Measurements from ENCODE around the gene NFE2L3. TPM values are rescaled to one million over a fixed set of nuclear protein-coding genes. Genes with fewer than 3 reads are reported as not detected.
A peak's percentile ranks its signal among the peaks of the same experiment; 100 is the strongest.

Gene NFE2L3
- total and polyA plus RNA-seq, 4 donors: 0.38 to 3.1 (median 1.5) TPM

GRCh38 chr7:26202019-26202990 lies 50.3 kb downstream of the NFE2L3 start:
- H3K27me3 ChIP-seq (ENCODE audit: control insufficient read depth in 1 of 2, insufficient read depth in 2 of 2, low read length in 1 of 2): no peaks in the 10 kb centered on the region
- no peaks in the 10 kb centered on the region for H3K36me3 ChIP-seq (ENCODE audit: control insufficient read depth in 1 of 2, insufficient read depth in 2 of 2, low read length in 1 of 2)
- H3K27ac ChIP-seq (ENCODE audit: low read depth in 1 of 2, low read length in 2 of 2): peak overlapping the region; percentile 72 to 75
- peak overlapping the region; percentile 93 to 95 for H3K4me3 ChIP-seq (ENCODE audit: low read length in 2 of 2)
- 1% methylated on average over 45 to 68 of the region's 68 CpGs for WGBS, 2 donors
- ATAC-seq (ENCODE audit: low FRiP score): peak; percentile 3
- no peaks in the 10 kb centered on the region for H3K9me3 ChIP-seq (ENCODE audit: control insufficient read depth, low read length)
- peaks cover 0 to 3% of the 10 kb centered on the region in 2 donors for H3K4me1 ChIP-seq (ENCODE audit: control insufficient read depth in 1 of 2, insufficient read depth in 2 of 2, low read length in 2 of 2)
- intact Hi-C loops (cut with DNase I): loop anchor here (10.0 kb wide), 2 partner anchors 952 to 962 kb away; partner anchors contain the start of genes HOXA3 (in 1 of the 2), HOXA7 (in 1 of the 2) and HOXA9 (in 1 of the 2)
- DNase-seq: peak; percentile 75 to 88

DNA sequence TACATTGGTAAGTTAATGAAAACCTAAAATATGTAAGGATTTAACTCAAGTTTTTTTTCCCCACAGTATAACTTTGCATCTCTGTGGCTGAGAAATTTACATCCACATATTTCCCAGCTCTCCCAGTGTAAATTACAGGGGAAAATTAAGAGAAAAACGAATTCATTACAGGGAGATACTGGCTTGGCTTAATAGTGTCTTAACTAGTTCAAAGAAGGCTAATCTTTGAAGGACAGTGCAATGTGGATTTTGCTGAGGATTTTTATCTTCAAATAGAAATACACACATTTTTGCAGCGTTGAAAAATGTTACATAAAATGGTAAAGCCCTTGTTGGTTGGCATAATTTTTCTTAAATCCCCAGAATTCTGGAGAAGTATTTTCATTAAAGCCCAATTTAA lies 51.0 kb downstream of the NFE2L3 start:
- DNase-seq: no peak
- no peaks in the 10 kb centered on the region for H3K27me3 ChIP-seq (ENCODE audit: control insufficient read depth in 1 of 2, insufficient read depth in 2 of 2, low read length in 1 of 2)
- 10 to 15% methylated on average over 2 of the region's 2 CpGs for WGBS, 2 donors
- H3K27ac ChIP-seq (ENCODE audit: low read depth in 1 of 2, low read length in 2 of 2): no peak overlapping the region
- H3K4me1 ChIP-seq (ENCODE audit: control insufficient read depth in 1 of 2, insufficient read depth in 2 of 2, low read length in 2 of 2): peaks cover 0 to 3% of the 10 kb centered on the region in 2 donors
- no peak for ATAC-seq (ENCODE audit: low FRiP score)
- intact Hi-C loops (cut with DNase I): loop anchor here (10.0 kb wide), 2 partner anchors 952 to 962 kb away; partner anchors contain the start of genes HOXA3 (in 1 of the 2), HOXA7 (in 1 of the 2) and HOXA9 (in 1 of the 2)
- no peaks in the 10 kb centered on the region for H3K9me3 ChIP-seq (ENCODE audit: control insufficient read depth, low read length)
- H3K36me3 ChIP-seq (ENCODE audit: control insufficient read depth in 1 of 2, insufficient read depth in 2 of 2, low read length in 1 of 2): no peaks in the 10 kb centered on the region
- peak overlapping the region in 1 of 2 donors; percentile 95 for H3K4me3 ChIP-seq (ENCODE audit: low read length in 2 of 2)

DNA sequence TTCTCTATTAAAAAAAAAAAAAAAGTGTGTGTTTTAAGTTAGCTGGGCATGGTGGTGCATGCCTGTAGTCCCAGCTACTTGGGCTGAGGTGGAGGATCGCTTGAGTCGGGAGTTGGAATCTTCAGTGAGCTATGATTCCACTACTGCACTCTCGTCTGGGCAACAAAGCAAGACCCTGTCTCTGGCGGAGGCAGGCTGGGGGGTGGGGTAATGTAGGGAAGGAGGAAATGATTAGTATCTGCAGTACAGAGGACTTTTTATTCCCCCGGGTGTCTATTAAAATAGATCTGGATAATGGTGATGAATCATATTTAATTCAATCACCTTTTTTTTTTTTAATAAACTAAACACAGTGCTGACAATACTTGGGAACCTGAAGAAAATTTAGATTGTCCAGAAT lies 56.0 kb downstream of the NFE2L3 start:
- Histone ChIP-seq H3K27ac (ENCODE audit: low read depth in 1 of 2, low read length in 2 of 2) (no peak overlapping the region), H3K9me3 (ENCODE audit: control insufficient read depth, low read length) (no peaks in the 10 kb centered on the region), H3K4me3 (ENCODE audit: low read length in 2 of 2) (no peak overlapping the region), H3K4me1 (ENCODE audit: control insufficient read depth in 1 of 2, insufficient read depth in 2 of 2, low read length in 2 of 2) (peaks cover 0 to 3% of the 10 kb centered on the region in 2 donors), H3K36me3 (ENCODE audit: control insufficient read depth in 1 of 2, insufficient read depth in 2 of 2, low read length in 1 of 2) (no peaks in the 10 kb centered on the region), H3K27me3 (ENCODE audit: control insufficient read depth in 1 of 2, insufficient read depth in 2 of 2, low read length in 1 of 2) (no peaks in the 10 kb centered on the region)
- DNase-seq (no peak), ATAC-seq (ENCODE audit: low FRiP score) (no peak)
- 86 to 92% methylated on average over 5 of the region's 5 CpGs for WGBS, 2 donors
- intact Hi-C loops (cut with DNase I): loop anchor here (10.0 kb wide), 2 partner anchors 947 to 957 kb away; partner anchors contain the start of genes HOXA3 (in 1 of the 2), HOXA7 (in 1 of the 2) and HOXA9 (in 1 of the 2)

DNA sequence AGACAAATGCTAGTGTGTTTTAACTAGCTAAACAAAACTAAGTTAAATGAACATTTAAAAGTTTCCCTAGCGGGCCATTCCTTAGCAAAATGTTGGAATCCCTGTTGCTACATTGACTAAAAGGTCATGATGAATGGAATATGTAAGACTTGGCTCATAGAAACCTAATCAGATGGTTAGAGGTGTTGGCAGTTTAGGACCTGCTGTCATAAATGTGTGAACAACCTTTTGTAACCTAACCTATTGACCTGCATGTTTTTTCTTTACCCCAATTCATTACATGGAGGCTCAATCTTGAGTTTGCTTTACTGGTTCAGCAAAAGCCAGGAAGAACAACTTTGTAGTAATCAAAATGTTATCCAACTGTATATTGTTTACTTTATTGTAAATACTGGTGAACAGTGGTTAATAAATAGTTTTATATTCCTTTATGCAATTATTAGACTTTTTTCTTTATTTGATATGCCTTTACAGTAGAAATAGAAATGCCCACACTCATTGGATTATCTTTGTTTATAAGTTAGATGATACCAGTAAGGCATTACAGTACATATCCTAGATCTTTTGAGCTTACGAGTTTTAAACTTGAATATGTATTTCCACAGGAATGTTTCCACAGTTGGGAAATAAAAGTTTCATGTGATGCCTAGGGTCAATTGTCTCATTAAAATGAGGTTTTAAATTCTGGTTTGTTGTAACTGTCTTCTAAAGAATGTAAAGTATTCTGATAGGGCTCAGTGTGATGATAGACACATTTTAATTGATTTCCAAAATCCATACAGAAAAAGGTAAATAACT lies 61.1 kb downstream of the NFE2L3 start:
- no peak for ATAC-seq (ENCODE audit: low FRiP score)
- intact Hi-C loops (cut with DNase I): no loop called here
- H3K9me3 ChIP-seq (ENCODE audit: control insufficient read depth, low read length): no peaks in the 10 kb centered on the region
- 84 to 90% methylated on average over 2 of the region's 2 CpGs for WGBS, 2 donors
- peaks cover 0 to 3% of the 10 kb centered on the region in 2 donors for H3K36me3 ChIP-seq (ENCODE audit: control insufficient read depth in 1 of 2, insufficient read depth in 2 of 2, low read length in 1 of 2)
- no peak overlapping the region for H3K4me3 ChIP-seq (ENCODE audit: low read length in 2 of 2)
- no peak overlapping the region for H3K27ac ChIP-seq (ENCODE audit: low read depth in 1 of 2, low read length in 2 of 2)
- DNase-seq: no peak
- no peaks in the 10 kb centered on the region for H3K4me1 ChIP-seq (ENCODE audit: control insufficient read depth in 1 of 2, insufficient read depth in 2 of 2, low read length in 2 of 2)
- no peaks in the 10 kb centered on the region for H3K27me3 ChIP-seq (ENCODE audit: control insufficient read depth in 1 of 2, insufficient read depth in 2 of 2, low read length in 1 of 2)

DNA sequence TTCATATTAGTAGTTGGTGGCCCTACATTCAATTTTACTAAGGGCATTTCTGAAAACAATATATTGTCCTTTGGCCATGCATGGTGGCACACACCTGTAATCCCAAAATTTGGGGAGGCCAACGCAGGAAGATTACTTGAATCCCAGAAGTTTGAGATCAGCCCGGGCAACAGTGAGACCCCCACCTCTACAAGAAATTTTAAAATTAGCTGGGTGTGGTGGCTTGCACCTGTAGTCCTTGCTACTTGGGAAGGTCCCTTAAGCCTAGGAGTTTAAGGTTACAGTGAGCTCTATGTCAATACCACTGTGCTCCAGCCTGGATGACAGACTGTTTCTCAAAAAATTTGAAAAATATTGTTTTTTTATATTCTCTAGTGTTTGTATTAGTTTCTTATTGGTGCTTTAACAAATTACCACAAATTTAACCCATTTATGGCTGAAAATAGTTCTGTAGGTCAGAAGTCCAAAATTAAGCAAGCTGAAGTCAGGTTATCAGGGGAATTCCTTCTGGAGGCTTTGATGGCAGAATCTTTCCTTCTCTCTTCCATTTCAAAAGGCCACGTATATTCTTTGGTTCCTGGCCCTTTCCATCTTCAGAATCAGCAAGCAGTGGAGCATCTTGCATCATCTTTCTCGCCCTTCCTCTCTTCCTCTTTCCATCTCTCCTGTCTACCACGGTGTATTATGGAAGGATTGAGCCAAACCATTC lies 62.0 kb downstream of the NFE2L3 start:
- no peaks in the 10 kb centered on the region for H3K9me3 ChIP-seq (ENCODE audit: control insufficient read depth, low read length)
- 86 to 89% methylated on average over 5 of the region's 5 CpGs for WGBS, 2 donors
- H3K27me3 ChIP-seq (ENCODE audit: control insufficient read depth in 1 of 2, insufficient read depth in 2 of 2, low read length in 1 of 2): no peaks in the 10 kb centered on the region
- ATAC-seq (ENCODE audit: low FRiP score) (no peak), DNase-seq (no peak)
- no peaks in the 10 kb centered on the region for H3K4me1 ChIP-seq (ENCODE audit: control insufficient read depth in 1 of 2, insufficient read depth in 2 of 2, low read length in 2 of 2)
- no peak overlapping the region for H3K4me3 ChIP-seq (ENCODE audit: low read length in 2 of 2)
- H3K27ac ChIP-seq (ENCODE audit: low read depth in 1 of 2, low read length in 2 of 2): no peak overlapping the region
- intact Hi-C loops (cut with DNase I): no loop called here
- H3K36me3 ChIP-seq (ENCODE audit: control insufficient read depth in 1 of 2, insufficient read depth in 2 of 2, low read length in 1 of 2): peaks cover 0 to 3% of the 10 kb centered on the region in 2 donors

GRCh38 chr7:26216049-26216448 lies 64.1 kb downstream of the NFE2L3 start:
- ATAC-seq (ENCODE audit: low FRiP score) (no peak), DNase-seq (no peak)
- Histone ChIP-seq H3K4me3 (ENCODE audit: low read length in 2 of 2) (no peak overlapping the region), H3K27me3 (ENCODE audit: control insufficient read depth in 1 of 2, insufficient read depth in 2 of 2, low read length in 1 of 2) (no peaks in the 10 kb centered on the region), H3K27ac (ENCODE audit: low read depth in 1 of 2, low read length in 2 of 2) (no peak overlapping the region), H3K4me1 (ENCODE audit: control insufficient read depth in 1 of 2, insufficient read depth in 2 of 2, low read length in 2 of 2) (no peaks in the 10 kb centered on the region), H3K36me3 (ENCODE audit: control insufficient read depth in 1 of 2, insufficient read depth in 2 of 2, low read length in 1 of 2) (peaks cover 0 to 3% of the 10 kb centered on the region in 2 donors), H3K9me3 (ENCODE audit: control insufficient read depth, low read length) (no peaks in the 10 kb centered on the region)
- WGBS, 2 donors: 77 to 85% methylated on average over 2 of the region's 2 CpGs
- intact Hi-C loops (cut with DNase I): no loop called here

DNA sequence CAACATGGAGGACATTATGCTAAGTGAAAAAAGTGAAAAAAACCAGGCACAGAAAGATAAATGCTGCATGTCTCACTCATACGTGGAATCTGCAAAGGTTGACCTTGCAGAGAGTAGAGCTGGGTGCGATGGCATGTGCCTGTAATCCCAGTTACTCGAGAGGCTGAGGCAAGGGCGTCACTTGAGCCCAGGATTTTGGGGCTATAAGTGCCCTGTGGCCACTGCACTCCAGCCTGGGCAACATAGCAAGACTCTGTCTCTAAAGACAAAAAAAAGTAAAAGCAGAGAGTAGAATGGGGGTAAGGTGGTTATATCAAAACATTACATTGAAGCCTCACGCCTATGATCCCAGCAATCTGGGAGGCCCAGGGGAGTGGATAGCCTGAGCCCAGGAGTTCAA lies 72.4 kb downstream of the NFE2L3 start:
- no peak for ATAC-seq (ENCODE audit: low FRiP score)
- 68 to 71% methylated on average over 5 of the region's 5 CpGs for WGBS, 2 donors
- Histone ChIP-seq H3K27me3 (ENCODE audit: control insufficient read depth in 1 of 2, insufficient read depth in 2 of 2, low read length in 1 of 2) (no peaks in the 10 kb centered on the region), H3K4me1 (ENCODE audit: control insufficient read depth in 1 of 2, insufficient read depth in 2 of 2, low read length in 2 of 2) (no peaks in the 10 kb centered on the region), H3K36me3 (ENCODE audit: control insufficient read depth in 1 of 2, insufficient read depth in 2 of 2, low read length in 1 of 2) (no peaks in the 10 kb centered on the region), H3K4me3 (ENCODE audit: low read length in 2 of 2) (no peak overlapping the region), H3K9me3 (ENCODE audit: control insufficient read depth, low read length) (no peaks in the 10 kb centered on the region), H3K27ac (ENCODE audit: low read depth in 1 of 2, low read length in 2 of 2) (no peak overlapping the region)
- intact Hi-C loops (cut with DNase I): no loop called here
- DNase-seq: no peak

- intact Hi-C loops (cut with DNase I): no loop called here
- 92 to 94% methylated on average over 2 of the region's 2 CpGs for WGBS, 2 donors
Observed at GRCh38 chr7:26227987-26228386, 76.0 kb downstream of the NFE2L3 start.

More at GRCh38 chr7:26227987-26228386, 76.0 kb downstream of the NFE2L3 start:
- Histone ChIP-seq H3K36me3 (ENCODE audit: control insufficient read depth in 1 of 2, insufficient read depth in 2 of 2, low read length in 1 of 2) (no peaks in the 10 kb centered on the region), H3K4me1 (ENCODE audit: control insufficient read depth in 1 of 2, insufficient read depth in 2 of 2, low read length in 2 of 2) (no peaks in the 10 kb centered on the region), H3K27me3 (ENCODE audit: control insufficient read depth in 1 of 2, insufficient read depth in 2 of 2, low read length in 1 of 2) (no peaks in the 10 kb centered on the region), H3K27ac (ENCODE audit: low read depth in 1 of 2, low read length in 2 of 2) (no peak overlapping the region), H3K9me3 (ENCODE audit: control insufficient read depth, low read length) (no peaks in the 10 kb centered on the region), H3K4me3 (ENCODE audit: low read length in 2 of 2) (no peak overlapping the region)
- DNase-seq (no peak), ATAC-seq (ENCODE audit: low FRiP score) (no peak)

All from aorta (tissue), 5 donors.